Measurements from ENCODE around the gene CD300A.

Gene CD300A

GRCh38 chr17:74455025-74455545, 11.3 kb upstream of the CD300A start:
- Histone ChIP-seq H3K36me3 (ENCODE audit: control insufficient read depth in 2 of 2, insufficient read depth in 1 of 2, low read length in 2 of 2) (no peaks in the 10 kb centered on the region), H3K27ac (ENCODE audit: extremely low read depth, low read depth, low read length) (no peak overlapping the region), H3K4me1 (ENCODE audit: control insufficient read depth, insufficient read depth, low read length) (peaks cover 8% of the 10 kb centered on the region), H3K4me3 (ENCODE audit: low read depth, low read length) (no peak overlapping the region), H3K9me3 (ENCODE audit: control insufficient read depth, insufficient read depth, low read depth, low read length) (no peaks in the 10 kb centered on the region)
- ChIA-PET CTCF (interaction anchor here (0.6 to 11.7 kb wide), 13 partner anchors 11 to 157 kb away, joined by 3 to 453 read pairs (median 3); partner anchors contain the start of genes BTBD17 and CD300A), POLR2A (interaction anchor here (1.0 to 2.3 kb wide), 5 partner anchors 12 to 134 kb away, joined by 3 to 16 read pairs (median 4); no protein-coding TSS in a partner anchor)
- peak; percentile 87 for TF ChIP-seq ZSCAN4 (tag by site-specific recombination; IDR thresholded peaks at IDR 0.05)
- peak; percentile 98 for TF ChIP-seq KLF17 (tag by site-specific recombination; IDR thresholded peaks at IDR 0.05)
- TF ChIP-seq ZNF175 (tag by site-specific recombination; IDR thresholded peaks at IDR 0.05) = no peak
- TF ChIP-seq ZFHX2 (tag by site-specific recombination; conservative IDR thresholded peaks at IDR 0.05) = peak; percentile 46
- peak; percentile 100 for TF ChIP-seq KLF1 (tag by site-specific recombination; IDR thresholded peaks at IDR 0.05)
- peak; percentile 37; the same call in 1 of the 2 replicates for TF ChIP-seq EGR2 (tag by site-specific recombination; IDR thresholded peaks at IDR 0.05; ENCODE audit: low read depth)
- TF ChIP-seq ZNF2 (tag by site-specific recombination; IDR thresholded peaks at IDR 0.05) = no peak
- no peak for TF ChIP-seq ZNF513 (tag by site-specific recombination; IDR thresholded peaks at IDR 0.05)
- TF ChIP-seq ZNF473 (tag by site-specific recombination; IDR thresholded peaks at IDR 0.05) = no peak
- TF ChIP-seq ZFP37 (tag by site-specific recombination; IDR thresholded peaks at IDR 0.05) = no peak
- peak; percentile 53; the same call in 1 of the 2 replicates for TF ChIP-seq PRDM10 (tag by site-specific recombination; IDR thresholded peaks at IDR 0.05)
- peak; percentile 65; the same call in 1 of the 2 replicates for TF ChIP-seq KLF7 (tag by site-specific recombination; IDR thresholded peaks at IDR 0.05; ENCODE audit: borderline replicate concordance)

- no peak overlapping the region for H3K27ac ChIP-seq (ENCODE audit: extremely low read depth, low read depth, low read length)
- TF ChIP-seq ZNF248 (tag by site-specific recombination; IDR thresholded peaks at IDR 0.05) (no peak), PRDM2 (tag by site-specific recombination; IDR thresholded peaks at IDR 0.05; ENCODE audit: borderline replicate concordance) (no peak), ZNF488 (tag by site-specific recombination; IDR thresholded peaks at IDR 0.05) (no peak), ZNF768 (tag by site-specific recombination; IDR thresholded peaks at IDR 0.05) (no peak), ZNF580 (tag by site-specific recombination; IDR thresholded peaks at IDR 0.05) (no peak), WT1 (tag by site-specific recombination; IDR thresholded peaks at IDR 0.05) (no peak)
- H3K9me3 ChIP-seq (ENCODE audit: control insufficient read depth, insufficient read depth, low read depth, low read length) = no peaks in the 10 kb centered on the region
- H3K36me3 ChIP-seq (ENCODE audit: control insufficient read depth in 2 of 2, insufficient read depth in 1 of 2, low read length in 2 of 2) = no peaks in the 10 kb centered on the region
- ChIA-PET POLR2A (interaction anchor here (1.0 to 2.3 kb wide), 3 partner anchors 13 to 76 kb away, joined by 3 to 16 read pairs (median 4); no protein-coding TSS in a partner anchor), CTCF (interaction anchor here (0.7 to 11.7 kb wide), 14 partner anchors 11 to 403 kb away, joined by 3 to 453 read pairs (median 4); partner anchors contain the start of genes BTBD17 and CD300A)
- no peak overlapping the region for H3K4me3 ChIP-seq (ENCODE audit: low read depth, low read length)
- H3K4me1 ChIP-seq (ENCODE audit: control insufficient read depth, insufficient read depth, low read length) = peaks cover 8% of the 10 kb centered on the region
Observed at GRCh38 chr17:74455821-74456220, 10.6 kb upstream of the CD300A start.
